ENCODE results near the gene DDX5.

GRCh38 chr17:64496786-64497564 is 9.1 kb downstream of the DDX5 start, which contains the start of gene POLG2:
- peak; percentile 83 for TF ChIP-seq TAF1 (IDR thresholded peaks at IDR 0.05; ENCODE audit: borderline replicate concordance, insufficient read depth, low read length)
- peak; percentile 94 for TF ChIP-seq POLR2AphosphoS5 (IDR thresholded peaks at IDR 0.05; ENCODE audit: low read depth, low read length)

Data from PFSK-1 (cell line).